ENCODE measurements around the gene COL3A1.

DNA sequence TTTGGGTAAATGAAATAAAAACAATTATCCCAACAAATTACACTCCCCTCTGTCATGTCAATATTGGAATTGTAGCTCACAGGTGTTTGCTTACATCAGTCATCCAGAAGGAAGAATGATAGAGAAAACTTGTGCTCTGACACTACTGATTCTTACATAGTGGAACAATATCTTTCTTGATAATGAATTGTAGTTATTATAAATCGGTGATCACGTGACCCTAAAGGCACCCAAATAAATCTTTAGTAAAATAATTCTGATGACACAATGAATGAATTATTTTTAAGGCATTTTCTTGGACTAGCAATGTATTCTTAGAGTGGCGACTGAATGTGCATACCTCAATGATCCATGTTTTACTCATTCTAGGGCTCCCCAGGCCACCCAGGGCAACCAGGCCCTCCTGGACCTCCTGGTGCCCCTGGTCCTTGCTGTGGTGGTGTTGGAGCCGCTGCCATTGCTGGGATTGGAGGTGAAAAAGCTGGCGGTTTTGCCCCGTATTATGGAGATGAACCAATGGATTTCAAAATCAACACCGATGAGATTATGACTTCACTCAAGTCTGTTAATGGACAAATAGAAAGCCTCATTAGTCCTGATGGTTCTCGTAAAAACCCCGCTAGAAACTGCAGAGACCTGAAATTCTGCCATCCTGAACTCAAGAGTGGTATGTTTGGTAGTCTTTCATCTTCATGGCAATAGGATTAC lies 34.5 kb downstream of the COL3A1 start:
- TF ChIP-seq MAFG (CRISPR knock-in tag; IDR thresholded peaks at IDR 0.05) (no peak), ZNF274 (CRISPR knock-in tag; IDR thresholded peaks at IDR 0.05) (no peak), NFE2L1 (CRISPR knock-in tag; IDR thresholded peaks at IDR 0.05; ENCODE audit: borderline replicate concordance) (no peak), NR2C2 (CRISPR knock-in tag; IDR thresholded peaks at IDR 0.05; ENCODE audit: borderline replicate concordance) (no peak), ARID5B (CRISPR knock-in tag; IDR thresholded peaks at IDR 0.05) (no peak), TIGD3 (CRISPR knock-in tag; IDR thresholded peaks at IDR 0.05; ENCODE audit: borderline replicate concordance) (no peak), ZNF317 (CRISPR knock-in tag; IDR thresholded peaks at IDR 0.05) (no peak), NPAS2 (CRISPR knock-in tag; IDR thresholded peaks at IDR 0.05; ENCODE audit: borderline replicate concordance) (no peak)
